GM18951 (cell line): ENCODE measurements around the gene SERINC5.

Experiments used
- POLR2A ChIP-seq: IDR thresholded peaks from 4 replicates; pipeline ENCODE4 v1.6.1; 2011; ENCODE audit warnings: mild to moderate bottlenecking; ENCODE audit not compliant: insufficient read length, insufficient read depth; ENCODE audit errors: extremely low read depth
- in situ Hi-C: fragments of 300-500 bp; cut with MboI; formaldehyde crosslinking; loops from one replicate; pipeline ENCODE4 v1.12.0; 2022; ENCODE audit warnings: low sequenced_read_pairs, mixed read lengths, inconsistent platforms; ENCODE audit not compliant: unreplicated experiment

The SERINC5 gene

DNA sequence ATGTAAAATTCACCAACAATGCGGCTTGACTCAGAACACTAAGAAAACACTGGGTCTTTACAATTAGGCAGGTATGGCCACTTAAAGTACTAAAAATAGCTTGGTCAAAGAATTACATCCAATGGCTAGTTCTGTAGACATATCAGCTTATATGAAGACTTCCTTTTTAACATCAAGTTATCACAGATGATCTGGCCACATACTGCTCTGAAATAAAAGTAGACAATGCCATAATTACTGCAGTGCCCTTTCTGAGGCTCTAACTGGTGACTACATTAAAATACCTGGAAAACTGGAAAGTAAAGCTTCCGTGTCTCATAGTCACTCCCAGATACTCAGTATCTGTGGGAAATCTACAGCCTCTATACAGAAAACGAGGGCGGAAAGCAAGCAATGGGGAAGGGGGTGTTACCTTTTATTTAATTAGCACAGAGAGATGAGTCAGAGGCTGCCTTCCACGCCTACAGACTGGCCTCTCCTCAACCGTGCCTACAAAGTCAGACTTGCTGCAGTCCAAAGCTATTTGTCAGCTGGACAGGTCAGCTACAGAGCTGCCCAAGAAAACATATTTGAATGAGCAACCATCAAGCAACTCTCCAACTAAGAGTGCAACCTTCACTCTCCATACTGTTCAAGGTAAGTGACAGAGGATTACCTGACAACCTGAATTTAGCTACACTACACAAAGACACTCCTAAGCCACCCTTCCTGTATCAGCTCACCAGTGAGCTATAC is 8.7 kb downstream of the SERINC5 start:
- in situ Hi-C loops: no loop called here
- no peak for TF ChIP-seq POLR2A

DNA sequence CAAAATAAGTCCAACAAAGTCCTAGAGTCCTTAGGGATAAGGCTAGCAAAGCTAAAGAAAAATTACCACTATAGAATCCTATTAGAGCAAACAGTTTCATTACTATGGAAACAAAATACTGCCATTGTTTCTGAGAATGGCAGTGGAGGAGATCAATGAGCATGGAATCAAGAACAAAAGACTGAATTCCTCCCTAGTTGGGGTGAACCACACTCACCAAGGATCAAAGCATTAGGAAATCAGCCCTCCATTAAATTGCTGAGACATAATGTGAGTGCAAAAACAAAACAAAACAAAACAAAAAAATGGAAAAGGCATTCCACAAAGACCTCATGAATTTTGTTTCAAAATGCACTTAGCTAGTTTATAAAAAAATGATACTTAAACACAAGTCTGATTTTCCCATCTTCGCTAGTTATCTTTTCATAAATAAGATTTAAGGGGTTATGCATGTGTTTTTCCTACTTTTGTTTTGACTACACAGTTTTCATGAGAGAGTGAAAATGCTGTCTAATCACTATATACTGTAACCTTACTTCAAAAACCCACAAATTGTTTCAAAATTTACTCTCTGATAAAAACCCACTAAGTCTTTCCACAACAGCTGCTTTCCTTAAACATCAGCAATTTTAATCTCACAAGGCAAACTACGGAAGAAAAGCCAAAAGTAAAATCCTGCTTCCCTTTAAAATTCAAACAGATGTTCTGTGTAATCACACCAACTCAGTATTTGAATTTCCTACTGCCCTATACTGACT is 9.7 kb downstream of the SERINC5 start:
- TF ChIP-seq POLR2A: no peak
- in situ Hi-C loops: no loop called here

DNA sequence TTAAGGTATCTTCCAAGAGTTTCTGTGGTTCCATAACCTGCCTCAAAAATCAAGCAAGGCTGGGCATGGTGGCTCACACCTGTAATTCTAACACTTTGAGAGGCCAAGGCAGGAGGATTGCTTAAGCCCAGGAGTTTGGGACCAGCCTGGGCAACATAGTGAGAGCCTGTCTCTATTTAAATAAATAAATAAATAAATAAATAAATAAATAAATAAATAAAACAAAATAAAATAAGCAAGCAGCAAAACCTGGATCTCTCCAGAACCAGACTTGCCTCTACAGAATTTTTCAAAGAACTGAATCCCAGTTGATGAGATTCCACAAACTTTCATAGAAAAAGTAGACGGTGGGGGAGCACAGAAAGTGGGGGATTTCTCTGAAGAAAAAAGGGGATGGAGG is 12.3 kb downstream of the SERINC5 start:
- no peak for TF ChIP-seq POLR2A
- in situ Hi-C loops: no loop called here

DNA sequence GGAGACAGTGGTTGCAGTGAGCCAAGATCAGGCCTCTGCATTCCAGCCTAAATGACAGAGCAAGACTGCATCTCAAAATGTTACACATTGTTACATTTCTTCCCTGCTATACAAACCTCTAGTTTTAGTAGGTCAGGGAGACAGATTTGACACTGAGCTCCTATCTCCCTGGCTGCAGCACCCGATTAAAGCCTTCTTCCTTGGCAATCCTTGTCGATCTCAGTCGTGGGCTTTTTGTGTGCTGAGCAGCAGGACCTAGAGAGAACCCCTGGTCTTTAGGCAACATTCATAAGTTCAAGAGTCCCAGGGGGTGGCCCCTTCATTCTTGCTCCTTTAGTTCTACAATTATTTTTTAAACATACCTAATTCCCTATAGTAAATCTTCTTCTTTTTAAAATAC is 13.0 kb downstream of the SERINC5 start:
- in situ Hi-C loops: no loop called here
- TF ChIP-seq POLR2A: no peak

DNA sequence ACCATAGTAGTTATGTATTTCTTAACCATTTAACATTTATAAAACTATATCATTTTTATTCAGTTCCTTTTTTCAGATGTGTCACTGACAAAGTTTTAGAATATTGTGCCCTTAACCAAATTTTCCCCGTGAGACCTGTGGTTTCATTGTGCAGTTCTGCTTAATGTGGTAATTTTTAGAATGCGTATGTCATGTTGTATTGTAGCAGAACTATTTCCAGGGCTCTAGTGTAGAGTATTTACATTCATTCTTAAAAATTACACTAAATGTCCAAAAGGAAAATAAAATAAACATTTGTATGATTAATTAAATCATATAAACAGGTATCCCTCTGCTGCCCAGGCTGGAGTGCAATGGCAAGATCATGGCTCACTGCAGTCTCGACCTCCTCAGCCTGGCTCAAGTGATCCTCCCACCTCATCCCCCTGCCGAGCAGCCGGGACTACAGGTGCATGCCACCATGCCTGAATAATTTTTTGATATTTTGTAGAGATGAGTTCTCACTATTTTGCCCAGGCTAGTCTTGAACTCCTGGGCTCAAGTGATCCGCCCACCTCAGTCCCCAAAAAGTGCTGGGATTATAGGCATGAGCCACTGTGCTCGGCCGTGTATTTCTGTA is 15.4 kb downstream of the SERINC5 start:
- TF ChIP-seq POLR2A: no peak
- in situ Hi-C loops: no loop called here

DNA sequence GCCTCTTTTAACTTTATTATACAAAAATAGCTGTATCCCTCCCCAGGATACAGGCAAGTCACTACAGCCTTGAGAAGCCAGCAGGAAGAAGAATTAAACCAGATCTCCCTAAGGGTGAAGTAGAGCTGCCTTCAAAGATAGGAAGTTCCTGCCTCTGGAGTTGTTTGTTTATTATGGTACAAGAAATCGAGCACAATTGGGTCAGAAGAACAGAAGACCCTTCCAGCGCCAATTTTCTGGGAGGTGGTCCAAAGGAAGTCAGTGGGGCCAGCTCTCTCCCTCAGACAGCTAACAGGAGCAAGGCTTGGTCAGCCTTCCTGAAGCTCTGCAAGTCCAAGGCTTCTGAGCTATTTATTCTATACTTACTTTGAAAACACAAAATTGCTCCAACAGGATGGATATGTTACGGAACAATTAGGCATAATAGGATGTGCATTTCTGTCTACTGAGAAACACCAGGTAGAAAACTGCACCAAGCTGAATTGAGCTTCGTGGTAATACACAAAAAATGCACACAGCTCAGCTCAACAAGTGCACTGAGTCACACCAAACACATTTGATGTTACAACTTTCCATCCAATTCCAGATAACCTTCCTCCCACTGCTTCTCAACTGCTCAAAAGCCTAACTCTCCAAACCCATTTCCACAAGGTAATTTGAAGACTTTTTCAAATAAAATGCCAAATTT is 16.0 kb downstream of the SERINC5 start:
- TF ChIP-seq POLR2A: no peak
- in situ Hi-C loops: no loop called here

DNA sequence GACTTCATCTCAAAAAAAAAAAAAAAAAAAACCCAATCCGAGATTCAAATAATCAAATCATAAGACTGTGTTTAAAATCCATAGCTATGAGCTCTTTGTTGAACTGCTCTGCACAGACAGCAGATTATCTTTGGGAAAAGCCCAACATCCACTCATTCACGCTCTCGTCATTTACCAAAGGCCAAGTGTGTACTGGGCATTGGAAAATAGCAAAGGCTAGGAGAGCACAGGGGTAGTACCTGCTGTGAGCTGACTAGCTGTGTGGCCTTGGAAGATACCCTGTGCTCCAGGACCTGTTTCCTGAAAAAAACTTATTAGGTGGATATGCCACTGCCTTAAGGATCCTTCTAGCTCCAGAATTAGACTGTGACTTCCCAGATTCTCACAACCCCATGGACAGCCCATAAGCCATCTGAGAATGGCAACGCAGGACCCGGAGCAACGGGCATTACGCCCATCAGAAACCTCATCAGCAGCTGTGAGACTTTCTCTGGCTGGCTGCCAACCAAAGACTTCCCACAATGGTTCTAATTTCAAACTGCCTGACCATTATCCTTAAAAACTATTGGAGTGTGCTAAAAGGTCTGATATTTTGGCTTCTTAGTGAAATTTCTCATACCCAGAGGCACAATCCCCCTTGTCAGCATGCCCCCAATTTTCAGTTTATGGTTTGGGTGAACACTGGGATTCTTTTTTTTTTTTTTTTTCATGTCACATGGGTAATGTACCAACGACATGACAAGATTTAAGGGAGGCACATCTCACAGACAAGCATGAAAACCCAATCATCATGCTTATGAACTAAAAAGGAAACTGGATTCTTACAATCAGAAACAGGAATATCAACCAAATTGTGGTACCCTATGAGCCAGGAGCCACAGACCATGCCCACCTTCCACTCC is 16.8 kb downstream of the SERINC5 start:
- no peak for TF ChIP-seq POLR2A
- in situ Hi-C loops: no loop called here

DNA sequence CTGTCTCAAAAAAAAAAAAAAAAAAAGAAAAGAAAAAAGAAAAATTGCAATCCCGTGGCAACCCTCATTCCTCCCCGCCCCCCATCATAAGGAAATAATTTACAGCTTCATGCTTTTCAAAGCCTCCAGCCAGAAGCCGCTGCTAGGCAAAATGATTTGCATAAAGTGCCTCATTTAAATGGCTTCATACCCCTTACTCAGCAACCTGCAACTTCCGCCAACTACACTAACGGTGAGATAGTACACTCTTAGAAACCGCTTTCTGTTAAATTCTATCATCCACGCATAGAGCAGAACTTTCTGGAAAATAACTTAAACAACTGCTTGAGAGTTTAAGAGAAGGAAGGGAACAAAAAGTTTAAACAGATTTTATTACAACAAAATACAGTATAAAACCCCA is 17.8 kb downstream of the SERINC5 start:
- TF ChIP-seq POLR2A: no peak
- in situ Hi-C loops: no loop called here

DNA sequence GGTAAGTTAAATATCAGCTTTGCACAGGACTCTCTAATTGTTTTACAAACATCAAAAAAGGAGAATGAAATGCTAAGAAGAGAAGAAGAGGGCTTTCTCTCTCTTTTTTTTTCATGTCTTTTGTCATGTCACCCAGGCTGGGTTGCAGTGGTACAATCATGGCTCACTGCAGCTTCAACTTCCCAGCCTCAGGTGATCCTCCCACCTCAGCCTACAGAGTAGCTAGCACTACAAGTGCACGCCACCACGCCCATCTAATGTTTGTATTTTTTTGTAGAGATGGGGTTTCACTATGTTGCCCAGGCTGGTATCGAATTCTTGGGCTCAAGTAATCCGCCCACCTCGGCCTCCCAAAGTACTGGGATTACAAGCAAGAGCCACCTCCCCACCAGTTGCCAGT is 18.6 kb downstream of the SERINC5 start:
- in situ Hi-C loops: no loop called here
- no peak for TF ChIP-seq POLR2A

DNA sequence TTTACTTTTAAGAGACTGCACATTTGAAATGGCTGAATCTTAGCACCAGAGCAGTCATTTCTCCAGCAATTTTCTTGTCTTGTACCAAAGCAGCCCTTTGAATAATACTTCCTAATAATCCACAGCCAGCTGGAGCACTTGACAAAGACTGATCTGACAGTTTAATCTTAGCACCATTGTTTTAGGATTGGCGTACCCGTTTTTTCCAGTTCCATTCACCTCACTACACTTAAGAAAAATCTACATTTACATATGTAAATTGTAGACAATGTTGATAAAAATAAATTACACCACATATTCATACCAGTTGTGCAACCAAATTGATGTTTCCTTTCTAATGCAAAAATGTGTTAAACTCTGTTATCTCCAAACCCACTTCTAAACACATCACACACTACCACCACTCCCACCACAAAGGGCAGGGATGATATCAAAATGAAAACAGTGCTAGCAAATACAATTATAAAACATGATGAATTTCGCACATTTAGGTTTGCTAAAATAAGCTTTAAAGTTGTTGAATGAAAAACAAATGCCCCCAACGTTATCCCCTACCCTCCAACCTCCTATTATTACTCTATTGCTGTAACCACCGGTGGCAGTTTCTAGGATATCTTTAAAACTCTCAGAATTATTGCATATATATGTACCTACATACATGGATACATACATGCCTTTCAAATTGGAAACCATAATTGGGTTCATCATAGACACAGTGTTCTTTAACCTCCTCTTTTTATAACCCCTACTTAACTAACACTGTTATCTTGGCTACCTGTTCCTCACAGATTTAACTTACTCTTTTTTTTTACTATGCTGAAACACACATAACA is 21.5 kb downstream of the SERINC5 start:
- in situ Hi-C loops: no loop called here
- no peak for TF ChIP-seq POLR2A

DNA sequence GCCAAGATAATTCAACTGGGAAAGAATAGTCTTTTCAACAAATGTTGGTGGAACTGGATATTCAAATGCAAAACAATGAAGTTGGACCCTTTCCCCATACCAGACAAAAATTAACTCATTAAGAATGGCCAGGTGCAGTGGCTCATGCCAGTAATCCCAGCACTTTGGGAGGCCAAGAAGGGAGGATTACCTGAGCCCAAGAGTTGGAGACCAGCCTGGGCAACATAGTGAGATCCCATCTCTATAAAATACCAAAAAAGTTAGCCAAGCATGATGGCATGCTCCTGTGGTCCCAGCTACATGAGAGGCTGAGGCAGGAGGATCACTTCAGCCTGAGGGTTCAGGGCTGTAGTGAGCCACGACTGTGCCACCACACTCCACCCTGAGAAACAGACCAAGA is 24.2 kb downstream of the SERINC5 start:
- no peak for TF ChIP-seq POLR2A
- in situ Hi-C loops: no loop called here

DNA sequence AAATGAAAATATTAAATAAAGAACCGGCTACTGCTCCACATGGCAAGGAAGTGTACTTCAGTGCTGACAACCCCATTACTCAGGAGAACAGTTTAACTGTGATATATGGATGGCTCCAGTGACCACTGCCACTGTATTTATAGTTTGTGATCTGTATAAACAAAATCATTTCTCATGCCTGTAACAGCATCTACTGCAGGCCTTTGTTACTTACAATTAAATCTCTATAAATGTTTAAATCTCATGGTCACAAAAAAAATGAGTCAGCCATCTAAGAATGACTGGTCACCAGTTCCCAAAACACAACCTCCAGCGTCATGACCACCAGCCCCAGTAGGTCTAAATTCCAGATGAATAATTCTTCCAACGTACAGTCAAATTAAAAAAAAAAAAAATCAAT is 24.6 kb downstream of the SERINC5 start:
- no peak for TF ChIP-seq POLR2A
- in situ Hi-C loops: no loop called here
